MM.1S (cell line): Measurements from ENCODE around the gene KIAA0513.

Experiments
- EZH2 ChIP-seq: fragments of 300-600 bp; sonication (generic); optimal IDR thresholded peaks from 2 replicates; pipeline ENCODE3; 2017; ENCODE audit warnings: low read depth, mild to moderate bottlenecking, antibody characterized with exemption, low read length, mixed read lengths
- EZH2phosphoT487 ChIP-seq: fragments of 300-600 bp; sonication (generic); IDR thresholded peaks from 2 replicates; pipeline ENCODE4 v1.6.1; 2018; ENCODE audit warnings: antibody characterized with exemption, low read length
- TF ChIP-seq, protein P1 (sequence below): fragments of 300-600 bp; sonication (generic); IDR thresholded peaks from 2 replicates; pipeline ENCODE4 v1.5.1; 2016; ENCODE audit warnings: antibody characterized with exemption, low read length, mixed read lengths

GRCh38 chr16:85005285-85006069, 22.1 kb upstream of the KIAA0513 start:
- TF ChIP-seq, protein P1, sequence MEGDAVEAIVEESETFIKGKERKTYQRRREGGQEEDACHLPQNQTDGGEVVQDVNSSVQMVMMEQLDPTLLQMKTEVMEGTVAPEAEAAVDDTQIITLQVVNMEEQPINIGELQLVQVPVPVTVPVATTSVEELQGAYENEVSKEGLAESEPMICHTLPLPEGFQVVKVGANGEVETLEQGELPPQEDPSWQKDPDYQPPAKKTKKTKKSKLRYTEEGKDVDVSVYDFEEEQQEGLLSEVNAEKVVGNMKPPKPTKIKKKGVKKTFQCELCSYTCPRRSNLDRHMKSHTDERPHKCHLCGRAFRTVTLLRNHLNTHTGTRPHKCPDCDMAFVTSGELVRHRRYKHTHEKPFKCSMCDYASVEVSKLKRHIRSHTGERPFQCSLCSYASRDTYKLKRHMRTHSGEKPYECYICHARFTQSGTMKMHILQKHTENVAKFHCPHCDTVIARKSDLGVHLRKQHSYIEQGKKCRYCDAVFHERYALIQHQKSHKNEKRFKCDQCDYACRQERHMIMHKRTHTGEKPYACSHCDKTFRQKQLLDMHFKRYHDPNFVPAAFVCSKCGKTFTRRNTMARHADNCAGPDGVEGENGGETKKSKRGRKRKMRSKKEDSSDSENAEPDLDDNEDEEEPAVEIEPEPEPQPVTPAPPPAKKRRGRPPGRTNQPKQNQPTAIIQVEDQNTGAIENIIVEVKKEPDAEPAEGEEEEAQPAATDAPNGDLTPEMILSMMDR = no peak
- TF ChIP-seq EZH2 = no peak
- TF ChIP-seq EZH2phosphoT487 = no peak
